GM12872 (cell line): ENCODE results near the gene LCLAT1.

Experiments used
- TF ChIP-seq, protein P1 (sequence below): IDR thresholded peaks from 3 replicates; pipeline ENCODE4 v1.5.1; 2011; ENCODE audit warnings: low read depth, mild to moderate bottlenecking, low read length, moderate library complexity; ENCODE audit not compliant: insufficient read depth

LCLAT1 gene

DNA sequence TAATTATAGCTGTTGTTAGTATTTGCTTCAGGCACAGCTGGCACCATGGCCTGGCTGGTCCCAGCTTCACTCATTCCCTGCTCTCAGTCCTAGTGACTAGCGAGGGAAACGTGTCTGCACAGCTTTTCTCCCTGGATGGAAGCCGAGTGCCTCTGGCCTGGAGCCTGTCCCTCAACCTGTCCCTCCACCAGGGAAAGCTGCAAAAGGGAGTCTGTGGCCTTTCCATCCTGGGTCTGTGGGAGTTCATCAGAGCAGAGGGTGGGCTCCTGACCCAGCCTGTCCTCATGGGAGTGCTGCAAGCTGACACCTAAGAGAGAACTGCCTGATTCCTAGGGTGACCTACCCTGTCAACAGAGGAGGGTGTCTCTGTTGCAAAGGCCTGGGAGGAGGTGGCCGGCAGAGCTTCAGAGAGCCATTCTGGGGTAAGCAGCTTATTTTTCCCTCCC, 241.9 kb downstream of the LCLAT1 start:
- TF ChIP-seq, protein P1, sequence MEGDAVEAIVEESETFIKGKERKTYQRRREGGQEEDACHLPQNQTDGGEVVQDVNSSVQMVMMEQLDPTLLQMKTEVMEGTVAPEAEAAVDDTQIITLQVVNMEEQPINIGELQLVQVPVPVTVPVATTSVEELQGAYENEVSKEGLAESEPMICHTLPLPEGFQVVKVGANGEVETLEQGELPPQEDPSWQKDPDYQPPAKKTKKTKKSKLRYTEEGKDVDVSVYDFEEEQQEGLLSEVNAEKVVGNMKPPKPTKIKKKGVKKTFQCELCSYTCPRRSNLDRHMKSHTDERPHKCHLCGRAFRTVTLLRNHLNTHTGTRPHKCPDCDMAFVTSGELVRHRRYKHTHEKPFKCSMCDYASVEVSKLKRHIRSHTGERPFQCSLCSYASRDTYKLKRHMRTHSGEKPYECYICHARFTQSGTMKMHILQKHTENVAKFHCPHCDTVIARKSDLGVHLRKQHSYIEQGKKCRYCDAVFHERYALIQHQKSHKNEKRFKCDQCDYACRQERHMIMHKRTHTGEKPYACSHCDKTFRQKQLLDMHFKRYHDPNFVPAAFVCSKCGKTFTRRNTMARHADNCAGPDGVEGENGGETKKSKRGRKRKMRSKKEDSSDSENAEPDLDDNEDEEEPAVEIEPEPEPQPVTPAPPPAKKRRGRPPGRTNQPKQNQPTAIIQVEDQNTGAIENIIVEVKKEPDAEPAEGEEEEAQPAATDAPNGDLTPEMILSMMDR: no peak

DNA sequence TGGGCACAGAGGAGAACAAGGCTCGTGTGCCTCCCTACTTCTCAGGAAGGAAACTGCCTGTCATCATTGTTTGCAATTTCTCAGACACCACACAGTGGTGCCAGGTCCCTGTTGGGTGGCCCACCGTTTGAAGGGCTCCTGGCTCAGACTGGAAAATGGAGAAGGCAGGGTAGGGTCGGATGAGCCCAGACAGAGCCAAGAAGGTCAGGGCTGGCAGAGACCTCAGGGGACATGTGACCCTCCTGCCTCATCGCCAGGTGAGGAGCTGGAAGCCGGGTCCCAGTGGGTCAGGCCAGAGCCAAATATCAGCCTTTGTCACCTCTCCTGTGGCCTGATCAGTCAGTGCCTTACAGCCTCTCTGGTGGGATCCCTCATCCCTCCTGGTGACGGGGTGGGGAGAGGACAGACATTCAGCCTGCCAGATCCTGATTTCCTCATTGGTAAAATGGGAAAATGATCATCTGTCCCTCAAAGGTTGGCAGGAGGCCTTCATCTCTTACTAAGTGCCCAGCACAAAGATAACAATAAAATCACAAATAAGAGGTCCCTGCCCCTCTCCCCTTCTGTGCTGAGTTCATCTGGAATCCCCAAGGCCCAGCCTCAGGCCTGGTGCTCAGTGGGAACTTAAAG, 242.6 kb downstream of the LCLAT1 start:
- TF ChIP-seq, protein P1: no peak

DNA sequence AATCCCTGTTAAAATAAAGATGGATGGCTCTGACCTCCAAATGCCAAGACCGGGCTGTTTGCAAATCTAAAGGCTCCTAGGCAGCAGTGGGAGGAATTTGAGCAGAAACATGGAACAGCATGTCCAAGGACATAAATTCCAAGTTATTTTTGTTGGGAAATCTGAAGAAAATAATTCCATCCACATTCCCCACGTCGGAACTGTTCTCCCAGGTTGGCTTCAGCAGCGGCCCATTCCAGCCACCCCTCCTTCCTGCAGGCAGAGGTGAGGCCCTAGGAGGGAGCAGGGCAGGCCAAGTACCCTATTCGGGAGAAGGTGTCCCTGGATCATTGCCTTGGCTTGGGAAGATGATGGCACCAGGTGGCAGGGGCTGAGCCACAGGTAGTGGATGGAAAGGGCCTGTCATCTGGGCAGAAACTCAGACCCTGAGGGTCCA, 243.1 kb downstream of the LCLAT1 start:
- TF ChIP-seq, protein P1: no peak

DNA sequence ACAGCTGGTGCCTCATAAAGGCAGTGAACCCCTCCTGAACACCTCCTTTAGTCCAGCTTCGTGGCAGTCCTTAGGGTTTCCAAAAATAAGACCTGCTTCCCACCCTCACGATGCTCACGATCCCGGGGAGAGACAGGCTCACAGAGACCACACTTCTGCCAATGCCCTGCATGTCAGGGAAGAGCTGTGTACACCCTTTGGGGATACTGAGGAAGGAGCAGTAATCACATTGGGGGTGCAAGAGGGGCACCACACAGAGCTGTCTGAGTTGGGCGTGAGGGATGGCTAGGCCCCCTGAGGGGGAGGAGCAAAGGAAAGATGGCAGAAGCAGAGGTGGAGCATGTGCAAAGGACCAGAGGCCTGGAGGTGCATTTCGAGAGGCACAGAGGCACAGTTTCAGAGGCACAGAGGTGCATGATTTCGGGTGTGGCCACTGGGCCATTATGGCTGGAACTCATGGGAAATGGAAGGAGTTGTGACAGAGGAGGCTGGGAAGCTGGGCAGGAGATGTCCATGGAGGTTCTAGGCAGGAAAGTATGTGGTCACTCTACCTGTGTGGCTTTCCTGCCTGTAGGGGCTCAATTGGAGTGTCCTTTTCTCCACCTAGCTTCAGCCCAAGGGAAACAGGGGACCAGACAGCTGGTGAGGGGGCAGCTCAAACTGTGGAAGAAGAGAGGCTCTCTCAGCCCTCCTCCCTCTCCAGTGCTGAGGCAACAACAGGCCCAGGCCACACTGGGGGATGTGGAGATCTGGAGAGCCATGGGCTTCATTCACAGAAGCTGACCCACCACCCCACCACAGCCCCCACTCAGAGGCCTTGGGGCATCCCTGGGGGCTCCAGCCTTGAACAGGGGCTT, 244.3 kb downstream of the LCLAT1 start:
- TF ChIP-seq, protein P1: no peak

DNA sequence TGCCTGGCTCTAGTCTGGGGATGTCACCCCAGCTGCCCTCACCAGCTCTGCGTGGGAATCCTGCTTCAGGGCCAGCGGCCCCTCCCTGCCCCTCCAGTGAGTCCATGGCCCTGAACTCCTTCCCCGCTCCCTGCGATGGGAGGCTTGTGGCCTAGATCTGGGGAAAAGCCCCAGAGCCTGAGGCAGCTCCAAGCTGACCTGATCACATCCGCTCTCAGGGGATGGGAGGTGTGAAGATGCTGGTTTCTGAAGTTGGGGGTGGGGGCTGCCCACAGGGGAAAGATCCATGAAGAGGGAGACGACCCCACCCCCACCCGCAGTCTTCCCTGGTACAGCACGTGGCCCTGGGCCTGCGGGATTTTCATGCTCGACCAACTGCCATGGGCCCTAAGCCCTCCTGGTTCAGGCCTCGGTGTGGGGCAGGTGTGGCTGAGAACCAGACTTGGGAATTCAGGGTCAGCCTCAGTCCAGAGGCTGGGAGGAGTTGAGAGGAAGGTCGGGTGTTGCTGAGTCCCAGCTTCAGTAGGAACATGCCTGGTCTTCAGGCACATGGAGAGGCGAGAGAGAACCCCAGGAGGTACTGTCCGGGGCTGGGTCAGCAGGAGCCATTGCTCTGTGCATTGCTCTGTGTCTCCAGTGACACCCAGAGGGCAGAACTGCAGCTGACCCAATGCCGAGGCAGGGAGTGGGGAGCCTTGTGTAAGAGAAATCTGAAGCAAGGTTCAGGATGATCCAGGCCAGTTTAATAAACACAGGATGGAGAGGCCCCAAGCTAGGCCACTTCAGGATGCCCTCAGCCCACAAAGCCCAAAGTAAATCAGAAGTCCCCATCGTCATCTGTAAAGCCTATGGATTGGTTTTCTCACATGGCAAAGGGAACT, 245.1 kb downstream of the LCLAT1 start:
- TF ChIP-seq, protein P1: peak; percentile 45; the same call in 2 of the 3 replicates

DNA sequence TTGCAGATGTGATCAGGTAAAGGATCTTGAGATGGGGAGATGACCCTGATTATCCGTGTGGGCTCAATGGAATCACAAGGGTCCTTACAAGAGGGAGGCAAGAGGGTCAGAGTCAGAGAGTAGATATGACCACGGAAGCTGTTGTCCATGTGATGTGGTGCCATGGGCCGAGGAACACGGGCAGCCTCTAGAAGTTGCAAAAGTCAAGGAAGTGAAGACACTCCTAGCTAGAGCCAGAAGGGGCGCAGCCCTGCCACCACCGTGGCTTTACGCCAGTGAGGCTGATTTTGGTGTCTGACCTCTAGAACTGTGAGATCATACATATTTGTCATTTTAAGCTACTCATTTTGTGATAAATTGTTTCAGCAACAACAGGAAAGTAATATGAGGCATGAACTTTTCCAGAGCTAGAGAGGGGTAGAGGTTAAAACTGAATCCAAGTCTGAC, 245.8 kb downstream of the LCLAT1 start:
- TF ChIP-seq, protein P1: no peak
